ENCODE data around the gene GPC1. TPM values are rescaled to one million over a fixed set of nuclear protein-coding genes. Genes with fewer than 3 reads are reported as not detected.

GPC1 gene
- total RNA-seq, 1 donor from 2014 or later = 155 TPM

DNA sequence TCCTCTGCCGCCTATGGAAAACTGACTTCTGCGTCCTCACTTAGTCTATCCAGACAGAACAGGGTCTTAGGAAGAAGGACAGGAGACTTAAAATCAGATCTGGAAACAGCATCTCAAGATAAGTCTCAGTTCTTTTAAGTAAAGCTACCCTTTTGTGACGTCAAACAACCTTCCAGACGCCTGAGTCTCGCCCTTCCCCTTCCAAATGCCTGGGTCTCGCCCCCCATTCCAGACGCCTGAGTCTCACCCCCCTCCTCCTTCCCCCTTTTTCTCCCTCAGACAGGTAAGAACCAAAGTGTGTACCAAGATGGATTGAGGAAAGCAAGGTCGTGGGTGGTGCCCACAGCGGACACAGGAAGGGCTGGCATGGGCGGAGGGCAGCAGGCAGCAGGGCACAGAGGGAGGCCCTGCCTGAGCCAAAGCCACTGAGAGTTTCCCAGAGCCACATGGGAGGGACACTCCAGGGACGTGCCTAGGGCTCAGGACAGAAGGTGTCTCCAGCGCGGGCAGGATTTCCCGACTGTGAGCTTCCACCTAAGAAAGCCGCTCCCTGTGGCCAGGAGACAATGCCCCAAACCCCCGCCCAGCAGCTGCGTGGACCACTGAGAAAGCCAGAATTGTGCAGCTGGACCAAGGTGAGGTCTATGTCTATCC lies 71.1 kb downstream of the GPC1 start:
- H3K4me3 Mint-ChIP-seq (ENCODE audit: unreplicated experiment) = no peak overlapping the region
- no peaks in the 10 kb centered on the region for H3K4me1 Mint-ChIP-seq (ENCODE audit: low read depth, unreplicated experiment)
- peaks cover 8% of the 10 kb centered on the region for H3K27me3 Mint-ChIP-seq (ENCODE audit: unreplicated experiment)
- H3K36me3 Mint-ChIP-seq (ENCODE audit: unreplicated experiment) = no peaks in the 10 kb centered on the region
- no peak overlapping the region for H3K27ac Mint-ChIP-seq (ENCODE audit: unreplicated experiment)
- DNase-seq = no peak
- TF ChIP-seq, protein P1, sequence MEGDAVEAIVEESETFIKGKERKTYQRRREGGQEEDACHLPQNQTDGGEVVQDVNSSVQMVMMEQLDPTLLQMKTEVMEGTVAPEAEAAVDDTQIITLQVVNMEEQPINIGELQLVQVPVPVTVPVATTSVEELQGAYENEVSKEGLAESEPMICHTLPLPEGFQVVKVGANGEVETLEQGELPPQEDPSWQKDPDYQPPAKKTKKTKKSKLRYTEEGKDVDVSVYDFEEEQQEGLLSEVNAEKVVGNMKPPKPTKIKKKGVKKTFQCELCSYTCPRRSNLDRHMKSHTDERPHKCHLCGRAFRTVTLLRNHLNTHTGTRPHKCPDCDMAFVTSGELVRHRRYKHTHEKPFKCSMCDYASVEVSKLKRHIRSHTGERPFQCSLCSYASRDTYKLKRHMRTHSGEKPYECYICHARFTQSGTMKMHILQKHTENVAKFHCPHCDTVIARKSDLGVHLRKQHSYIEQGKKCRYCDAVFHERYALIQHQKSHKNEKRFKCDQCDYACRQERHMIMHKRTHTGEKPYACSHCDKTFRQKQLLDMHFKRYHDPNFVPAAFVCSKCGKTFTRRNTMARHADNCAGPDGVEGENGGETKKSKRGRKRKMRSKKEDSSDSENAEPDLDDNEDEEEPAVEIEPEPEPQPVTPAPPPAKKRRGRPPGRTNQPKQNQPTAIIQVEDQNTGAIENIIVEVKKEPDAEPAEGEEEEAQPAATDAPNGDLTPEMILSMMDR (IDR thresholded peaks at IDR 0.05; ENCODE audit: partially characterized antibody, unreplicated experiment) = no peak
- peaks cover 1% of the 10 kb centered on the region for H3K9me3 Mint-ChIP-seq (ENCODE audit: unreplicated experiment)

DNA sequence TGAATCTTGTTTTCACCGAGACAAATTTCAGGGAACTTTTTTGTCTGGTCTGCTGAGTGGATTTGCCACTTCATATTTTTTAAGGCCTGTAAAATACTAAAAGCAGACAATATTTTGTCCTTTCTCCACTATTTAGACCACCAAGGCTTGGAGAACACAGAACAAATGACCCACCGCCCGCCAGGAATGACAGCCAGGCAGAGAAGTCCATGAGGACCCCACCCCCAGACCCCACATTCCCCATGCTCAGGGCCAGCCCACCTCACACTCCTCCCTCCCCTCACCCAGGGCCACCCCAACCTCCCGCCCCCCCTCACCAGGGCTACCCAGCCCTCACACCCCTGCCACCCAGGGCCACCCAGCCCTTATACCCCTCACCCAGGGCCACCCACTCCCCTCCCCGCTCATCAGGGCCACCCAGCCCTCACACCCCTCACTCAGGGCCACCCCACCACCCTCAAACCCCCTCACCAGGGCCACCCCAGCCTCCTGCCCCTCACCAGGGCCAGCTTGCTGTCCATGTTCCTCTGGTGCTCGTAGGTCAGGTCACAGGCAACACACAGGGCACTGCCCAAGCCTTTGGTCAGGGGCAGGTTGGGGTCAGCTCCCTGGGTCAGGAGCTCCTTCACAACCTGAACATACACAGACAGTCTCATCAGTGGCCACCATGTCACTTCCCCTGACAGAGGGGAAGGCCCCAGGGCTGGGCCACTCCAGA lies 71.8 kb downstream of the GPC1 start:
- Mint-ChIP-seq H3K27me3 (ENCODE audit: unreplicated experiment) (peaks cover 8% of the 10 kb centered on the region), H3K36me3 (ENCODE audit: unreplicated experiment) (no peaks in the 10 kb centered on the region), H3K4me3 (ENCODE audit: unreplicated experiment) (no peak overlapping the region), H3K4me1 (ENCODE audit: low read depth, unreplicated experiment) (no peaks in the 10 kb centered on the region), H3K9me3 (ENCODE audit: unreplicated experiment) (peaks cover 1% of the 10 kb centered on the region), H3K27ac (ENCODE audit: unreplicated experiment) (no peak overlapping the region)
- TF ChIP-seq, protein P1 (IDR thresholded peaks at IDR 0.05; ENCODE audit: partially characterized antibody, unreplicated experiment) = no peak
- no peak for DNase-seq

DNA sequence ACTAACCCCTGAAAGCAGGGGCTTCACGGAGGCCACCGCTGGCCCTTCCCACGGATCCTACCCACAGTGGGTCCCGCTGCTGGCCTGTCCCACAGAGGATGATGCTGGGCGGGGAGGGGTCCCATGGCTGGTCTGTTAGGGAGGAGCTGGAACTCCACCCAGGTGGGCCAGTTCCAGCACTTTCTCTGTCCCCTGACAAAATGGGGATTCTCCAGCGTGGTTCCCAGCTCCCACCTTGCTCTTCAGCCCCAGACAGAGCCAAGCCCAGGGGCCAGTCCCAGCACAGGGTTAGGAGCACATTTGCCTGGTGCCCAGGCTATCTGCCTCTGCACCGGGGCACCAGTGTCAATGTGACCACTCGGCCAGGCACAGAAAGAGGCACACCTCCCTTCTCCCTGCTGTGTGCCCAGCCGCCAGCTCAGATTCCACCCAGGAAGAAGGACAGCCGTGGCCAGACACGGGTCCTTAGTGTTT lies 72.4 kb downstream of the GPC1 start:
- TF ChIP-seq, protein P1 (IDR thresholded peaks at IDR 0.05; ENCODE audit: partially characterized antibody, unreplicated experiment) = no peak
- Mint-ChIP-seq H3K4me1 (ENCODE audit: low read depth, unreplicated experiment) (no peaks in the 10 kb centered on the region), H3K27me3 (ENCODE audit: unreplicated experiment) (peaks cover 10% of the 10 kb centered on the region), H3K9me3 (ENCODE audit: unreplicated experiment) (peaks cover 1% of the 10 kb centered on the region), H3K36me3 (ENCODE audit: unreplicated experiment) (no peaks in the 10 kb centered on the region), H3K4me3 (ENCODE audit: unreplicated experiment) (no peak overlapping the region), H3K27ac (ENCODE audit: unreplicated experiment) (no peak overlapping the region)
- no peak for DNase-seq

DNA sequence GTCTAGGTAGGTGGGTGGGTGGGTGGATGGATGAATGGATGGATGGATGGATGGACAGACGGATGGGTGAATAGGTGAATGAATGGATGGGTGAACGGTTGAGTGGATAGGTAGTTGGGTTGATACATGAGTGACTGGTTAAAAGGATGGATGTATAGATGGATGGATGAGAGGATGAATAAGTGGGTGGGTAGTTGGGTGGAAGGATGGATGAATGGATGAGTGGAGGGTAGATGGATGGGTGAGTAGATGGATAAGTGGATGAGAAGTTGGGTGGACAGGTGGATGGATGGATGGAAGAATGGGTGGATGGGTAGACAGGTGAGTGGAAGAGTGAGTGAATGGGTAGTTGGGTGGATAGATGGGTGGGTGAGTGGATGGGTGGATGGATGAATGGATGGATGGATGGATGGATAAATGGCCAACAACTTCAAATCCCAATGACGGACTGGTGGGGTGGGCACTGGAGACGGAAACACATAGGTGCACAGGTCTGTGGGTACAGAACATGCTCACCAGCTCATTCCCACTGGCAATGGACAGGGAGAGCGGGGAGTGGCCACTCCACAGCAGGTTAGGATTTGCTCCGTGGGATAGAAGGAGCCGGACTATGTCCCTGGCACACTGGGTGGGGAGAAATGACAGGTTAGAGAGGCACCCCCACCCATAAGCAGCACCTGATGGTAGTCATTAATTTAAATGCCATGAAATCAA lies 73.5 kb downstream of the GPC1 start:
- H3K27me3 Mint-ChIP-seq (ENCODE audit: unreplicated experiment) = peaks cover 10% of the 10 kb centered on the region
- no peaks in the 10 kb centered on the region for H3K36me3 Mint-ChIP-seq (ENCODE audit: unreplicated experiment)
- no peak overlapping the region for H3K27ac Mint-ChIP-seq (ENCODE audit: unreplicated experiment)
- TF ChIP-seq, protein P1 (IDR thresholded peaks at IDR 0.05; ENCODE audit: partially characterized antibody, unreplicated experiment) = no peak
- no peak overlapping the region for H3K4me3 Mint-ChIP-seq (ENCODE audit: unreplicated experiment)
- no peaks in the 10 kb centered on the region for H3K4me1 Mint-ChIP-seq (ENCODE audit: low read depth, unreplicated experiment)
- no peak for DNase-seq
- H3K9me3 Mint-ChIP-seq (ENCODE audit: unreplicated experiment) = peaks cover 1% of the 10 kb centered on the region
